Measurements from ENCODE around the gene ITFG1. TPM values are rescaled to one million over a fixed set of nuclear protein-coding genes. Genes with fewer than 3 reads are reported as not detected.
"Not testable (repeated sequence)": the region's sequence is repeated elsewhere in the genome, so short reads cannot be mapped to it uniquely, and the experiment has no call there.

ITFG1 gene
- total RNA-seq, 1 donor from 2014 or later = 58.2 TPM

DNA sequence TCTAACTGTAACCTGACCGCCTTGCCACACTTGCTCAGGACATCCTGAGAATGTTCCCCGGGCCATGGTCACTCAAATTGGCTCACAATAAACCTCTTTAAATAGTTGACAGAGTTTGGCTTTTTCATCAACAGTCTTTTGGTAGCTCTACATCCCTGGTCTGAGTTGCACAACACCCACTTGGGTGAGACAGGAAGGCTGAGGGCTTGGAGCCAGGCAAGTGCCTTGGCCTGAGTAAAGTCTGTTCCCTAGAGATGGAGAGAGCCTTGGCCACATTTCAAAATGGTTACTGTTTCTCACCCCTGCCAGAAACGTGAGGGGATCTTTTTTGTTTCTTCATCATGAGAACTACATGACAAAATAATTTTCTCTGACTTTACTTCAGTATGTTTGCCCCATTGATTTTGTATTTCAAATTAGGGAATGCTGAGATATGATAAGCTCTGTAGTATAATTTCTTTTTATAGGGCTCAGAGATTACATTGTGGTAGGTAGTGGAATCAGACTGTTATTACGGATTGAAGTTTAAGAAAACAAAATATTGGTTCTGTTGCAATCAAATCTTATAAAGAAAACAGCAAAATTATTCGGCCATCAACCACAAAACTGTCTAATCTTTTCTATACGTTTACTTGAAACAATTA is 263.2 kb downstream of the ITFG1 start:
- no peaks in the 10 kb centered on the region for H3K9me3 ChIP-seq
- H3K27me3 ChIP-seq = no peaks in the 10 kb centered on the region
- no peak for DNase-seq
- H3K4me1 ChIP-seq = no peaks in the 10 kb centered on the region
- no peak overlapping the region for H3K27ac ChIP-seq
- TF ChIP-seq, protein P1, sequence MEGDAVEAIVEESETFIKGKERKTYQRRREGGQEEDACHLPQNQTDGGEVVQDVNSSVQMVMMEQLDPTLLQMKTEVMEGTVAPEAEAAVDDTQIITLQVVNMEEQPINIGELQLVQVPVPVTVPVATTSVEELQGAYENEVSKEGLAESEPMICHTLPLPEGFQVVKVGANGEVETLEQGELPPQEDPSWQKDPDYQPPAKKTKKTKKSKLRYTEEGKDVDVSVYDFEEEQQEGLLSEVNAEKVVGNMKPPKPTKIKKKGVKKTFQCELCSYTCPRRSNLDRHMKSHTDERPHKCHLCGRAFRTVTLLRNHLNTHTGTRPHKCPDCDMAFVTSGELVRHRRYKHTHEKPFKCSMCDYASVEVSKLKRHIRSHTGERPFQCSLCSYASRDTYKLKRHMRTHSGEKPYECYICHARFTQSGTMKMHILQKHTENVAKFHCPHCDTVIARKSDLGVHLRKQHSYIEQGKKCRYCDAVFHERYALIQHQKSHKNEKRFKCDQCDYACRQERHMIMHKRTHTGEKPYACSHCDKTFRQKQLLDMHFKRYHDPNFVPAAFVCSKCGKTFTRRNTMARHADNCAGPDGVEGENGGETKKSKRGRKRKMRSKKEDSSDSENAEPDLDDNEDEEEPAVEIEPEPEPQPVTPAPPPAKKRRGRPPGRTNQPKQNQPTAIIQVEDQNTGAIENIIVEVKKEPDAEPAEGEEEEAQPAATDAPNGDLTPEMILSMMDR (IDR thresholded peaks at IDR 0.05) = no peak
- no peaks in the 10 kb centered on the region for H3K36me3 ChIP-seq
- no peak overlapping the region for H3K4me3 ChIP-seq
- ATAC-seq = no peak
- intact Hi-C loops (cut with DNase I) = no loop called here

DNA sequence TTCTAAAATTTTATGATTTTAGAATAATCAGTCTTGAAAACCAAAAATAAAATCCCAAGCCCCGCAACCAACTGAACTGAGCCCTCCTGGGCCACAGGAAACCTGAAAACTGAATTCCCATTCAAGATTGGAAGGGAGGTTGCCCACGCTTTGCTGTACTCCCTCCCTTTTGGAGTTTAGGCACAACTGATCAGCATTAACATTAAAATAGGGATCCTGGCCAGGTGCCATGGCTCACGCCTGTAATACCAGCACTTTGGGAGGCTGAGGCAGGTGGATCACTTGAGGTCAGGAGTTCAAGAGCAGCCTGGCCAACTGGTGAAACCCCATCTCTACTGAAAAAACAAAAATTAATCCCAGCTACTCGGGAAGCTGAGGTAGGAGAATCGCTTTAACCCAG is 264.4 kb downstream of the ITFG1 start:
- intact Hi-C loops (cut with DNase I) = no loop called here
- TF ChIP-seq, protein P1 (IDR thresholded peaks at IDR 0.05) = no peak
- Histone ChIP-seq H3K9me3 (no peaks in the 10 kb centered on the region), H3K27ac (no peak overlapping the region), H3K27me3 (no peaks in the 10 kb centered on the region), H3K36me3 (no peaks in the 10 kb centered on the region), H3K4me1 (no peaks in the 10 kb centered on the region), H3K4me3 (no peak overlapping the region)
- DNase-seq = no peak
- no peak for ATAC-seq

DNA sequence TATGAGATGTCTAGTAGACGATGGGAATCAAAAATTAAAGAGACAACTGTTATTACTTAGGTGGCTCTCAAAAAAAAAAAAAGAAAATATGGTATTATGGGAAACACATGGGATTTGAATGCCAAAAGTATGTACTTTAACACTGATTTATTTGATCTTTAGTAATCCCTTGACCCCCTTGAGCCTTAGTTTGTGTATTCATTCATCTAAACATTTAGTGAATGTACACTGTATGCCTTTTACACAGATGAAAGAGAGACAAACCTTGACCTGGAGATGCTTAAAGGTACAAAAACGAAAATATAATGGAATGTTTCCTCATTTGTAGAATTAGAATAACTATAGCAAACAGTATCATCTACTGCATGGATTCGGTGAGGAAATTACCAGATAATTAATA is 278.5 kb downstream of the ITFG1 start:
- intact Hi-C loops (cut with DNase I) = no loop called here
- Histone ChIP-seq H3K4me3 (no peak overlapping the region), H3K27me3 (no peaks in the 10 kb centered on the region), H3K36me3 (no peaks in the 10 kb centered on the region), H3K4me1 (no peaks in the 10 kb centered on the region), H3K27ac (no peak overlapping the region), H3K9me3 (no peaks in the 10 kb centered on the region)
- DNase-seq (no peak), ATAC-seq (no peak)
- TF ChIP-seq, protein P1 (IDR thresholded peaks at IDR 0.05) = no peak

DNA sequence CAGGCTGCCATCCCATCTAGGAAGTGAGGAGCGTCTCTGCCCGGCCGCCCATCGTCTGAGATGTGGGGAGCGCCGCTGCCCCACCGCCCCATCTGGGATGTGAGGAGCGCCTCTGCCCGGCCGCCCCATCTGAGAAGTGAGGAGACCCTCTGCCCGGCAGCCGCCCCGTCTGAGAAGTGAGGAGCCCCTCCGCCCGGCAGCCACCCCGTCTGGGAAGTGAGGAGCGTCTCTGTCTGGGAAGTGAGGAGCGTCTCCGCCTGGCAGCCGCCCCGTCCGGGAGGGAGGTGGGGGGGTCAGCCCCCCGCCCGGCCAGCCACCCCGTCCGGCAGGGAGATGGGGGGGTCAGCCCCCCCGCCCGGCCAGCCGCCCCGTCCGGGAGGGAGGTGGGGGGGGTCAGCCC is 279.8 kb downstream of the ITFG1 start:
- not testable (repeated sequence) for DNase-seq

DNA sequence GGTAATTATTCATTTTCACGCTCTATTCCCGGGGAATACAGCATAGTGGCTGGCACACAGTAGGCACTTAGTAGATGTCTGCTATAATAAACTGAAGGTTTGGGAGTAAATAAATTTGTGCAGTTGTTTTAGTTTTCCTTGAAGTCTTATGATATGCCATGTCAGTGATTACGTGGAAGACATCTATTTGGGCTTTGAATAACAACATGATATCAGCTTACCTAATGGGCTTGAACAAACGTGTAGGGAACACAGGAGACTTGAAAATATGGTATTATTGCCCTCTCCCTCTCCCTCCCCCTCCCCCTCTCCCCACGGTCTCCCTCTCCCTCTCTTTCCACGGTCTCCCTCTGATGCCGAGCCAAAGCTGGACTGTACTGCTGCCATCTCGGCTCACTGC is 280.8 kb downstream of the ITFG1 start:
- DNase-seq (no peak), ATAC-seq (no peak)
- intact Hi-C loops (cut with DNase I) = no loop called here
- H3K4me3 ChIP-seq = no peak overlapping the region
- TF ChIP-seq, protein P1 (IDR thresholded peaks at IDR 0.05) = no peak
- H3K27me3 ChIP-seq = no peaks in the 10 kb centered on the region
- H3K27ac ChIP-seq = no peak overlapping the region
- no peaks in the 10 kb centered on the region for H3K36me3 ChIP-seq
- H3K4me1 ChIP-seq = no peaks in the 10 kb centered on the region
- H3K9me3 ChIP-seq = no peaks in the 10 kb centered on the region

More for the DNA sequence above, 279.8 kb downstream of the ITFG1 start:
- H3K9me3 ChIP-seq; H3K27ac ChIP-seq; intact Hi-C loops (cut with DNase I); H3K27me3 ChIP-seq; H3K4me1 ChIP-seq; H3K4me3 ChIP-seq; ATAC-seq; H3K36me3 ChIP-seq: not testable (repeated sequence)

DNA sequence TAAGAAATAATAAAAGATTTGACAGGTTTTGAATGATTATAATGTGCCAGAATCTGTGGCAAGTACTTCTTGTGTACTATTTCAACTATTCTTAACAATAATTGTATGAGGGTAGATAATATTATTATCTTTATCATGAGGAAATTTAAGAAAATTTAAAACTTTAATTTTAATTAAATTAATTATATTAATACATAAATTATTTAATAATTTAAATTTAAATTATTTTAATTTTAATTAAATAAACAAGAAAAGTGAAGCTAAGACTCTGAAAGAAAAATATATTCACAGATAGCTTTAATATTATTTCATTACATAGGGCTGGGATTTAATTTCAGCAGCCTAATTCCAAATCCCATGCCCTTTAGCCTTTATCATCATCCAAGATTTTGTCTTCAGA is 285.7 kb downstream of the ITFG1 start:
- no peaks in the 10 kb centered on the region for H3K9me3 ChIP-seq
- DNase-seq (no peak), ATAC-seq (no peak)
- no peaks in the 10 kb centered on the region for H3K4me1 ChIP-seq
- TF ChIP-seq, protein P1 (IDR thresholded peaks at IDR 0.05) = no peak
- intact Hi-C loops (cut with DNase I) = no loop called here
- no peak overlapping the region for H3K4me3 ChIP-seq
- H3K27me3 ChIP-seq = no peaks in the 10 kb centered on the region
- no peaks in the 10 kb centered on the region for H3K36me3 ChIP-seq
- H3K27ac ChIP-seq = no peak overlapping the region
